ENCODE data around the gene CALCOCO2.
A peak's percentile ranks its signal among the peaks of the same experiment; 100 is the strongest.

CALCOCO2 gene

GRCh38 chr17:48814504-48814903, 16.3 kb upstream of the CALCOCO2 start:
- Histone ChIP-seq H3K27me3 (ENCODE audit: insufficient read depth, low read length) (peaks cover 6% of the 10 kb centered on the region), H3K27ac (ENCODE audit: low read depth, low read length) (no peak overlapping the region), H2BK12ac (ENCODE audit: low read length) (no peak overlapping the region), H3K4ac (ENCODE audit: low read depth, low read length) (no peak overlapping the region), H4K12ac (ENCODE audit: low read depth, low read length) (no peak overlapping the region), H3K4me2 (ENCODE audit: low read length) (no peak overlapping the region), H3K79me2 (ENCODE audit: control insufficient read depth, insufficient read depth, low read length, poor library complexity) (no peaks in the 10 kb centered on the region), H2AK5ac (ENCODE audit: low read length) (no peak overlapping the region), H2AFZ (ENCODE audit: insufficient read depth, low read length, poor library complexity) (no peak overlapping the region), H4K91ac (ENCODE audit: low read depth, low read length) (no peak overlapping the region), H3K23ac (ENCODE audit: low read length) (no peak overlapping the region), H3K14ac (ENCODE audit: low read length) (no peak overlapping the region), H2BK5ac (ENCODE audit: low read depth, low read length, poor library complexity) (no peak overlapping the region), H3K9me3 (ENCODE audit: insufficient read depth, low read depth, low read length) (no peaks in the 10 kb centered on the region), H3K18ac (ENCODE audit: low read length) (no peak overlapping the region), H3K9ac (ENCODE audit: low read length) (no peak overlapping the region), H4K8ac (ENCODE audit: low read depth, low read length) (no peak overlapping the region), H3K4me1 (ENCODE audit: control insufficient read depth in 1 of 2, insufficient read depth in 2 of 2, low read length in 2 of 2) (peaks cover 5 to 8% of the 10 kb centered on the region in 2 experiments), H3K79me1 (ENCODE audit: low read length) (no peaks in the 10 kb centered on the region), H3K4me3 (ENCODE audit: low read depth, low read length) (no peak overlapping the region), H3K36me3 (ENCODE audit: control insufficient read depth in 1 of 2, insufficient read depth in 2 of 2, low read length in 2 of 2) (no peaks in the 10 kb centered on the region), H2BK120ac (ENCODE audit: insufficient read depth, low read length, poor library complexity) (no peak overlapping the region)
- DNase-seq, result peak; percentile 33 to 81
- no CpG with 5 or more reads among the region's 7 CpGs for WGBS (ENCODE audit: extremely low coverage, insufficient coverage, insufficient read length)

- no CpG with 5 or more reads among the region's 3 CpGs for WGBS (ENCODE audit: extremely low coverage, insufficient coverage, insufficient read length)
- no peak overlapping the region for H4K91ac ChIP-seq (ENCODE audit: low read depth, low read length)
- H3K36me3 ChIP-seq (ENCODE audit: control insufficient read depth in 1 of 2, insufficient read depth in 2 of 2, low read length in 2 of 2), result no peaks in the 10 kb centered on the region
- H3K27ac ChIP-seq (ENCODE audit: low read depth, low read length), result no peak overlapping the region
- H3K4me2 ChIP-seq (ENCODE audit: low read length), result no peak overlapping the region
- H3K18ac ChIP-seq (ENCODE audit: low read length), result no peak overlapping the region
- H3K79me2 ChIP-seq (ENCODE audit: control insufficient read depth, insufficient read depth, low read length, poor library complexity), result no peaks in the 10 kb centered on the region
- no peak overlapping the region for H3K4ac ChIP-seq (ENCODE audit: low read depth, low read length)
- no peak overlapping the region for H2BK120ac ChIP-seq (ENCODE audit: insufficient read depth, low read length, poor library complexity)
- H2BK12ac ChIP-seq (ENCODE audit: low read length), result no peak overlapping the region
- H3K14ac ChIP-seq (ENCODE audit: low read length), result no peak overlapping the region
- H3K4me1 ChIP-seq (ENCODE audit: control insufficient read depth in 1 of 2, insufficient read depth in 2 of 2, low read length in 2 of 2), result peaks cover 5 to 8% of the 10 kb centered on the region in 2 experiments
- no peak for DNase-seq
- no peak overlapping the region for H4K12ac ChIP-seq (ENCODE audit: low read depth, low read length)
- no peak overlapping the region for H3K4me3 ChIP-seq (ENCODE audit: low read depth, low read length)
- no peak overlapping the region for H3K9ac ChIP-seq (ENCODE audit: low read length)
- H3K23ac ChIP-seq (ENCODE audit: low read length), result no peak overlapping the region
- no peaks in the 10 kb centered on the region for H3K79me1 ChIP-seq (ENCODE audit: low read length)
- H2BK5ac ChIP-seq (ENCODE audit: low read depth, low read length, poor library complexity), result no peak overlapping the region
- no peak overlapping the region for H2AK5ac ChIP-seq (ENCODE audit: low read length)
- H4K8ac ChIP-seq (ENCODE audit: low read depth, low read length), result no peak overlapping the region
- H2AFZ ChIP-seq (ENCODE audit: insufficient read depth, low read length, poor library complexity), result no peak overlapping the region
- no peaks in the 10 kb centered on the region for H3K9me3 ChIP-seq (ENCODE audit: insufficient read depth, low read depth, low read length)
- H3K27me3 ChIP-seq (ENCODE audit: insufficient read depth, low read length), result peaks cover 6% of the 10 kb centered on the region
Observed at GRCh38 chr17:48815311-48815710, 15.5 kb upstream of the CALCOCO2 start.

GRCh38 chr17:48816438-48816773, 14.4 kb upstream of the CALCOCO2 start:
- H3K27ac ChIP-seq (ENCODE audit: low read depth, low read length), result no peak overlapping the region
- H4K8ac ChIP-seq (ENCODE audit: low read depth, low read length), result no peak overlapping the region
- H3K79me1 ChIP-seq (ENCODE audit: low read length), result no peaks in the 10 kb centered on the region
- H2BK5ac ChIP-seq (ENCODE audit: low read depth, low read length, poor library complexity), result no peak overlapping the region
- H3K18ac ChIP-seq (ENCODE audit: low read length), result no peak overlapping the region
- peaks cover 5 to 8% of the 10 kb centered on the region in 2 experiments for H3K4me1 ChIP-seq (ENCODE audit: control insufficient read depth in 1 of 2, insufficient read depth in 2 of 2, low read length in 2 of 2)
- no peak overlapping the region for H3K4me3 ChIP-seq (ENCODE audit: low read depth, low read length)
- no peak for DNase-seq
- WGBS (ENCODE audit: extremely low coverage, insufficient coverage, insufficient read length), result no CpG with 5 or more reads among the region's 7 CpGs
- H2AK5ac ChIP-seq (ENCODE audit: low read length), result no peak overlapping the region
- peak overlapping the region; percentile 19 for H3K4me2 ChIP-seq (ENCODE audit: low read length)
- no peak overlapping the region for H2BK120ac ChIP-seq (ENCODE audit: insufficient read depth, low read length, poor library complexity)
- no peak overlapping the region for H2AFZ ChIP-seq (ENCODE audit: insufficient read depth, low read length, poor library complexity)
- H4K91ac ChIP-seq (ENCODE audit: low read depth, low read length), result no peak overlapping the region
- no peak overlapping the region for H3K14ac ChIP-seq (ENCODE audit: low read length)
- no peaks in the 10 kb centered on the region for H3K9me3 ChIP-seq (ENCODE audit: insufficient read depth, low read depth, low read length)
- H3K4ac ChIP-seq (ENCODE audit: low read depth, low read length), result no peak overlapping the region
- no peaks in the 10 kb centered on the region for H3K79me2 ChIP-seq (ENCODE audit: control insufficient read depth, insufficient read depth, low read length, poor library complexity)
- H3K27me3 ChIP-seq (ENCODE audit: insufficient read depth, low read length), result peaks cover 6% of the 10 kb centered on the region
- no peak overlapping the region for H3K9ac ChIP-seq (ENCODE audit: low read length)
- no peak overlapping the region for H3K23ac ChIP-seq (ENCODE audit: low read length)
- H4K12ac ChIP-seq (ENCODE audit: low read depth, low read length), result no peak overlapping the region
- no peak overlapping the region for H2BK12ac ChIP-seq (ENCODE audit: low read length)
- H3K36me3 ChIP-seq (ENCODE audit: control insufficient read depth in 1 of 2, insufficient read depth in 2 of 2, low read length in 2 of 2), result no peaks in the 10 kb centered on the region

GRCh38 chr17:48816774-48817590, 13.9 kb upstream of the CALCOCO2 start, which contains the start of gene TTLL6:
TTLL6 (minus strand) TSS chr17:48817229; CDS start chr17:48817072, 157 bp downstream.
- no peak within 1 kb of the TSS for H2BK5ac ChIP-seq (ENCODE audit: low read depth, low read length, poor library complexity)
- no peak within 1 kb of the TSS for H3K9ac ChIP-seq (ENCODE audit: low read length)
- H2AK5ac ChIP-seq (ENCODE audit: low read length), result no peak within 1 kb of the TSS
- no peak within 1 kb of the TSS for H3K23ac ChIP-seq (ENCODE audit: low read length)
- no peak within 1 kb of the TSS for H2BK12ac ChIP-seq (ENCODE audit: low read length)
- DNase-seq, result peak; percentile 13 to 43
- no peak within 1 kb of the TSS for H2AFZ ChIP-seq (ENCODE audit: insufficient read depth, low read length, poor library complexity)
- H4K91ac ChIP-seq (ENCODE audit: low read depth, low read length), result no peak within 1 kb of the TSS
- H3K4me2 ChIP-seq (ENCODE audit: low read length), result peak within 1 kb of the TSS; percentile 77
- H4K12ac ChIP-seq (ENCODE audit: low read depth, low read length), result no peak within 1 kb of the TSS
- H3K79me1 ChIP-seq (ENCODE audit: low read length), result no peaks in the 10 kb centered on the region
- H3K4ac ChIP-seq (ENCODE audit: low read depth, low read length), result no peak within 1 kb of the TSS
- no peaks in the 10 kb centered on the region for H3K79me2 ChIP-seq (ENCODE audit: control insufficient read depth, insufficient read depth, low read length, poor library complexity)
- no peaks in the 10 kb centered on the region for H3K9me3 ChIP-seq (ENCODE audit: insufficient read depth, low read depth, low read length)
- no peak within 1 kb of the TSS for H3K27ac ChIP-seq (ENCODE audit: low read depth, low read length)
- H3K27me3 ChIP-seq (ENCODE audit: insufficient read depth, low read length), result peaks cover 6% of the 10 kb centered on the region
- peaks cover 5 to 8% of the 10 kb centered on the region in 2 experiments for H3K4me1 ChIP-seq (ENCODE audit: control insufficient read depth in 1 of 2, insufficient read depth in 2 of 2, low read length in 2 of 2)
- H3K18ac ChIP-seq (ENCODE audit: low read length), result no peak within 1 kb of the TSS
- no peak within 1 kb of the TSS for H3K14ac ChIP-seq (ENCODE audit: low read length)
- H4K8ac ChIP-seq (ENCODE audit: low read depth, low read length), result no peak within 1 kb of the TSS
- H3K36me3 ChIP-seq (ENCODE audit: control insufficient read depth in 1 of 2, insufficient read depth in 2 of 2, low read length in 2 of 2), result no peaks in the 10 kb centered on the region
- WGBS (ENCODE audit: extremely low coverage, insufficient coverage, insufficient read length), result no CpG with 5 or more reads among the region's 64 CpGs
- H3K4me3 ChIP-seq (ENCODE audit: low read depth, low read length), result no peak within 1 kb of the TSS
- no peak within 1 kb of the TSS for H2BK120ac ChIP-seq (ENCODE audit: insufficient read depth, low read length, poor library complexity)

All from trophoblast cell (in vitro differentiated cells and primary cell).